ENCODE results near the gene FAM13A. TPM values are rescaled to one million over a fixed set of nuclear protein-coding genes. Genes with fewer than 3 reads are reported as not detected.

Gene FAM13A
- total and polyA plus RNA-seq, 2 of the 8 experiments (the other 6 are each of a cell fraction or from before 2014, with no cell fraction given), result 7.1 to 16.5 TPM

DNA sequence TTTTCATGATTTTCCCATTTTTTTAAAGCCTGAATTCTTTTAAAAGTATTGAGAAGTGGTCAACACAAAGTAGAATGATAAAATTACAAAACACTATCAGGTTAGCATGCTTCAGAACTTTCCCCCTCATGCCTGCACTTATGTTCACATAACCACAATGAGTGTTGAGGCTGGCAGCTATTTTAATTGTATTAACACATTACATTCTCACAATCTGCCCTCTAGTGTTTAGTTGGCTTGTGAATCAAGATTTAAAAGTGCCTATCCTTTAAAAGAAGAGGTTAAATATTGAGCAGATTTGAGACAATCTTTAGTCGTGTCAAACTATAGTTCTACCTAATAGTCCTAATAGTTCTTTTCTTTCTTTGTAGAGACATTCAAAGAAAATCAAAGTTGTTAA is 265.7 kb downstream of the FAM13A start:
- Histone ChIP-seq H2BK15ac (ENCODE audit: low read length) (no peak overlapping the region), H3K9me3 (ENCODE audit: insufficient read depth in 2 of 2, low read depth in 1 of 2, low read length in 1 of 2) (no peaks in the 10 kb centered on the region), H3K23ac (ENCODE audit: insufficient read length) (no peak overlapping the region), H2BK20ac (ENCODE audit: low read length) (no peak overlapping the region), H3K4me1 (replicated peaks in 1 of 4; ENCODE audit: control insufficient read depth in 3 of 4, insufficient read depth in 4 of 4, low read length in 3 of 4) (peaks cover 0 to 8% (median 0%) of the 10 kb centered on the region in 4 experiments; a peak in 2 of 7 replicates), H2BK120ac (replicated peaks; ENCODE audit: low read depth, low read length) (no peak overlapping the region), H4K20me1 (replicated peaks in 1 of 2; ENCODE audit: control insufficient read depth in 1 of 2, insufficient read depth in 2 of 2, low read length in 2 of 2) (no peaks in the 10 kb centered on the region), H4K91ac (replicated peaks; ENCODE audit: insufficient read length, low read length) (no peak overlapping the region), H3K9ac (replicated peaks in 1 of 4; ENCODE audit: extremely low read depth in 1 of 4, low read depth in 3 of 4, low read length in 3 of 4) (no peak overlapping the region), H3K18ac (ENCODE audit: extremely low read depth, low read length) (no peak overlapping the region), H2AK5ac (ENCODE audit: low read depth, low read length) (no peak overlapping the region), H3K14ac (ENCODE audit: insufficient read length) (no peak overlapping the region), H2BK5ac (ENCODE audit: low read depth, low read length) (no peak overlapping the region), H3K27me3 (replicated peaks in 1 of 4; ENCODE audit: control insufficient read depth in 3 of 4, extremely low read depth in 1 of 4, insufficient read depth in 3 of 4, low read length in 3 of 4) (no peaks in the 10 kb centered on the region), H3K4ac (replicated peaks; ENCODE audit: insufficient read length, low read depth, low read length) (no peak overlapping the region), H3K4me2 (ENCODE audit: insufficient read depth in 1 of 2, low read depth in 2 of 2, low read length in 2 of 2) (no peak overlapping the region), H2BK12ac (ENCODE audit: low read depth, low read length) (no peak overlapping the region), H3K79me2 (ENCODE audit: control insufficient read depth in 1 of 2, insufficient read depth in 2 of 2, low read length in 2 of 2) (no peaks in the 10 kb centered on the region), H2AFZ (ENCODE audit: low read length) (no peak overlapping the region), H3K23me2 (ENCODE audit: low read depth, low read length) (no peaks in the 10 kb centered on the region), H3K4me3 (ENCODE audit: extremely low read depth in 1 of 4, insufficient read depth in 2 of 4, low read depth in 3 of 4, low read length in 4 of 4) (no peak overlapping the region), H3K56ac (replicated peaks; ENCODE audit: insufficient read length, low read depth, low read length) (no peak overlapping the region), H3K79me1 (ENCODE audit: low read depth, low read length) (no peaks in the 10 kb centered on the region), H3K27ac (ENCODE audit: low read depth, low read length) (no peak overlapping the region), H3K36me3 (ENCODE audit: control insufficient read depth in 2 of 4, insufficient read depth in 4 of 4, low read length in 3 of 4) (peaks cover 0 to 5% (median 1%) of the 10 kb centered on the region in 4 experiments; a peak in 2 of 8 replicates), H4K5ac (ENCODE audit: insufficient read length, low read depth, low read length) (no peak overlapping the region), H4K8ac (ENCODE audit: extremely low read depth, insufficient read depth, low read length) (no peak overlapping the region)
- CTCF ChIA-PET (ENCODE audit: partially characterized antibody), result interaction anchor here (0.8 to 5.4 kb wide), 9 partner anchors 11 to 208 kb away, joined by 3 to 32 read pairs (median 4); no protein-coding TSS in a partner anchor
- POLR2A ChIA-PET (ENCODE audit: partially characterized antibody), result interaction anchor here (0.7 kb wide), 1 partner anchor 46 kb away, joined by 4 read pairs; no protein-coding TSS in a partner anchor
- WGBS, 2 experiments (ENCODE audit: extremely low coverage in 1 of 2, insufficient coverage in 1 of 2, insufficient read length in 1 of 2, insufficient replicate concordance in 2 of 2, low coverage in 1 of 2, low lambda C conversion rate in 2 of 2, missing lambda C conversion rate in 1 of 2), result 72% methylated on average over 1 of the region's 1 CpG; no CpG with 5 or more reads in 1 of the 2 experiments
- DNase-seq (ENCODE audit: low read depth in 1 of 2, low spot score in 2 of 2), result no peak
- TF ChIP-seq JUN (IDR thresholded peaks at IDR 0.05; ENCODE audit: low read depth, low read length), result no peak
- peak in 1 of 2 experiments; percentile 33; a peak in 1 of 4 replicates for TF ChIP-seq RAD21 (IDR thresholded peaks at IDR 0.05 in 1 of 2, conservative IDR thresholded peaks at IDR 0.05 in 1 of 2; ENCODE audit: low read depth in 2 of 2, low read length in 2 of 2)
- no peak for TF ChIP-seq BCL11A (IDR thresholded peaks at IDR 0.05; ENCODE audit: low read depth in 2 of 2, low read length in 2 of 2)
- TF ChIP-seq CHD1 (IDR thresholded peaks at IDR 0.05; ENCODE audit: low read depth, low read length), result no peak
- TF ChIP-seq POLR2AphosphoS5 (IDR thresholded peaks at IDR 0.05; ENCODE audit: low read depth, low read length), result no peak
- no peak for FAIRE-seq

Data from H1 (cell line).